Uterus (tissue), 2 donors: ENCODE measurements around the gene CBR3.

Experiments
- POLR2A ChIP-seq, 2 donors: fragments of 450-650 bp; IDR thresholded peaks; one replicate each; pipeline ENCODE4 v1.6.1; 2016; ENCODE audit warnings: antibody characterized with exemption in 2 of 2, mild to moderate bottlenecking in 1 of 2, moderate library complexity in 1 of 2
- TF ChIP-seq, protein P1 (sequence below), 4 experiments: fragments of 200-600 bp in 2 of 4; fragments of 450-650 bp in 2 of 4; sonication (generic) in 2 of 4; IDR thresholded peaks; one replicate each; pipeline ENCODE4 v1.5.1; 2016 to 2019; ENCODE audit warnings: antibody characterized with exemption in 4 of 4, mild to moderate bottlenecking in 2 of 4, moderate library complexity in 1 of 4

DNA sequence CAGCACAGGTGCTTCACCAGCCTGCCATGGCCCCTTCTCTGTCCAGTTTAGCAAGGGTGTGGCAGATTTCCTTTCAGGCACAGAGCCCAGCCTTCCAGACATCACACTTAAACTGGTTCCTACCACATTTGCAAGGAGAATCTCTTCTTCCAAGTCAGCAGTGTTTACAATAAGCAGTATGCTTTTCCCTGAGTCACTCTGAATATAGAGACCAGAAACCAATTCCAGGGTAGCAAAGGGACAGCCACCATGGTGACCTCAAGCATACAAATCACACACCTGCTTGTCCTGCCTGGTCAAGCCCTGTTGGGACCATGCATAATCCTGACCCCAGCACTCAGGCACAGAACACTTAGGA lies 8.7 kb upstream of the CBR3 start:
- TF ChIP-seq, protein P1, sequence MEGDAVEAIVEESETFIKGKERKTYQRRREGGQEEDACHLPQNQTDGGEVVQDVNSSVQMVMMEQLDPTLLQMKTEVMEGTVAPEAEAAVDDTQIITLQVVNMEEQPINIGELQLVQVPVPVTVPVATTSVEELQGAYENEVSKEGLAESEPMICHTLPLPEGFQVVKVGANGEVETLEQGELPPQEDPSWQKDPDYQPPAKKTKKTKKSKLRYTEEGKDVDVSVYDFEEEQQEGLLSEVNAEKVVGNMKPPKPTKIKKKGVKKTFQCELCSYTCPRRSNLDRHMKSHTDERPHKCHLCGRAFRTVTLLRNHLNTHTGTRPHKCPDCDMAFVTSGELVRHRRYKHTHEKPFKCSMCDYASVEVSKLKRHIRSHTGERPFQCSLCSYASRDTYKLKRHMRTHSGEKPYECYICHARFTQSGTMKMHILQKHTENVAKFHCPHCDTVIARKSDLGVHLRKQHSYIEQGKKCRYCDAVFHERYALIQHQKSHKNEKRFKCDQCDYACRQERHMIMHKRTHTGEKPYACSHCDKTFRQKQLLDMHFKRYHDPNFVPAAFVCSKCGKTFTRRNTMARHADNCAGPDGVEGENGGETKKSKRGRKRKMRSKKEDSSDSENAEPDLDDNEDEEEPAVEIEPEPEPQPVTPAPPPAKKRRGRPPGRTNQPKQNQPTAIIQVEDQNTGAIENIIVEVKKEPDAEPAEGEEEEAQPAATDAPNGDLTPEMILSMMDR (IDR thresholded peaks at IDR 0.05): no peak
- TF ChIP-seq POLR2A (IDR thresholded peaks at IDR 0.05): no peak
